ENCODE results near the gene NRXN2.

DNA sequence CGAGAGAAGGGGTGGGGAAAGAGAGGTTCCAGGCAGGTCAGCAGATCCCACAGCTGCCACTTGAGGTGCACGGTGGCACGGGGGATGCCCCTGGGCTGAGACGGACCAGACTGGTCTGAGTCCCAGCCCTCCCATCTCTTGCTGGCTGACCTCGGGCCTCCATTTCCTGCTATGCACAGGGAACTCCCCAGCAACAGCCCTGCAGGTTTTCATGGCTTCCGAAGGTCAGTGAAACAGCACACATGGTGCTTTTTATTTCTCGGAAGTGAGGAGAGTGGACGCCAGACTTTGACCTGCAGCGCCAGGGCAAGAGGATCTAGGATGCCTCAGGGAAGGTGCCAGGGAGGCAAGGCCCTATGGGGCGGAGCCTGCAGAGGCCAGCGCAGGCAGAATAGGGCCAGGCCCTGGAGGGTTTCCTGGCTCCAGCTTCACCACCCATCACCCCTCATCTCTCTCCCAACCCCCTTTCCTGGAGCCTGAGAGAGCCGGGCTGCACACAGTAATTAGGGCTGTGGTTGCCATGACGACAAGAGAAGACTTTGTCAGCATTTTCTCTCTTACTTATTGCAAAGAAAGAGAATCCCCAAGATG, 102.5 kb downstream of the NRXN2 start:
- TF ChIP-seq, protein P1, sequence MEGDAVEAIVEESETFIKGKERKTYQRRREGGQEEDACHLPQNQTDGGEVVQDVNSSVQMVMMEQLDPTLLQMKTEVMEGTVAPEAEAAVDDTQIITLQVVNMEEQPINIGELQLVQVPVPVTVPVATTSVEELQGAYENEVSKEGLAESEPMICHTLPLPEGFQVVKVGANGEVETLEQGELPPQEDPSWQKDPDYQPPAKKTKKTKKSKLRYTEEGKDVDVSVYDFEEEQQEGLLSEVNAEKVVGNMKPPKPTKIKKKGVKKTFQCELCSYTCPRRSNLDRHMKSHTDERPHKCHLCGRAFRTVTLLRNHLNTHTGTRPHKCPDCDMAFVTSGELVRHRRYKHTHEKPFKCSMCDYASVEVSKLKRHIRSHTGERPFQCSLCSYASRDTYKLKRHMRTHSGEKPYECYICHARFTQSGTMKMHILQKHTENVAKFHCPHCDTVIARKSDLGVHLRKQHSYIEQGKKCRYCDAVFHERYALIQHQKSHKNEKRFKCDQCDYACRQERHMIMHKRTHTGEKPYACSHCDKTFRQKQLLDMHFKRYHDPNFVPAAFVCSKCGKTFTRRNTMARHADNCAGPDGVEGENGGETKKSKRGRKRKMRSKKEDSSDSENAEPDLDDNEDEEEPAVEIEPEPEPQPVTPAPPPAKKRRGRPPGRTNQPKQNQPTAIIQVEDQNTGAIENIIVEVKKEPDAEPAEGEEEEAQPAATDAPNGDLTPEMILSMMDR (IDR thresholded peaks at IDR 0.05): no peak
- no peak for TF ChIP-seq POLR2A (IDR thresholded peaks at IDR 0.05)
